H1 (cell line): Measurements from ENCODE around the gene TEX11. TPM values are rescaled to one million over a fixed set of nuclear protein-coding genes. Genes with fewer than 3 reads are reported as not detected.

Source experiments
- CTCF ChIA-PET: fragments of 300-600 bp; sonication (Branson Sonifier 250); formaldehyde crosslinking; loops from one replicate; lab custom pipeline; 2021; ENCODE audit not compliant: partially characterized antibody; lab: Charles Lee
- POLR2A ChIA-PET: fragments of 300-600 bp; sonication (Branson Sonifier 250); formaldehyde crosslinking; loops from one replicate; lab custom pipeline; 2021; ENCODE audit warnings: inconsistent platforms; ENCODE audit not compliant: partially characterized antibody; lab: Charles Lee
- DNase-seq, 2 experiments: peaks; one replicate each; pipeline versions ENCODE4 v3.0.0 to v3.0.0-alpha.2; 2010 to 2022; ENCODE audit warnings: low spot score in 2 of 2, low read depth in 1 of 2, mixed read lengths in 1 of 2
- FAIRE-seq: peaks from 2 replicates; lab custom pipeline; 2011; peaks lifted over from hg19 to GRCh38; lab: Jason Lieb, UNC
- H2AFZ ChIP-seq: 2 replicates; pipeline ENCODE4 v1.8.1; 2012; ENCODE audit warnings: low read length, inconsistent platforms
- H2AK5ac ChIP-seq: 2 replicates; pipeline ENCODE4 v1.6.1; 2013; ENCODE audit warnings: low read depth, low read length
- H2BK120ac ChIP-seq: replicated peaks from 2 replicates; pipeline ENCODE3; 2013; ENCODE audit warnings: low read depth, low read length, inconsistent platforms
- H2BK12ac ChIP-seq: 2 replicates; pipeline ENCODE4 v1.6.1; 2013; ENCODE audit warnings: low read depth, low read length
- H2BK15ac ChIP-seq: 2 replicates; pipeline ENCODE4 v1.6.1; 2013; ENCODE audit warnings: low read length
- H2BK20ac ChIP-seq: 2 replicates; pipeline ENCODE4 v1.6.1; 2013; ENCODE audit warnings: low read length
- H2BK5ac ChIP-seq: 2 replicates; pipeline ENCODE4 v1.6.1; 2013; ENCODE audit warnings: low read depth, low read length
- H3K14ac ChIP-seq: 2 replicates; pipeline ENCODE4 v1.6.1; 2013; ENCODE audit warnings: inconsistent platforms; ENCODE audit not compliant: insufficient read length
- H3K18ac ChIP-seq: 2 replicates; pipeline ENCODE4 v1.6.1; 2013; ENCODE audit warnings: low read length; ENCODE audit errors: extremely low read depth
- H3K23ac ChIP-seq: 2 replicates; pipeline ENCODE4 v1.6.1; 2013; ENCODE audit warnings: inconsistent platforms; ENCODE audit not compliant: insufficient read length
- H3K23me2 ChIP-seq: 2 replicates; pipeline ENCODE4 v1.6.1; 2013; ENCODE audit warnings: low read depth, low read length
- H3K27ac ChIP-seq: 2 replicates; pipeline ENCODE4 v1.6.1; 2011; ENCODE audit warnings: low read depth, low read length, inconsistent platforms
- H3K27me3 ChIP-seq, 4 experiments: replicated peaks in 1 of 4; 1 replicate in 1 of 4; 2 replicates in 3 of 4; pipeline versions ENCODE4 v1.6.1 to v1.8.1; 2011 to 2013; ENCODE audit warnings: low read length in 3 of 4, mild to moderate bottlenecking in 3 of 4, inconsistent platforms in 2 of 4, mixed read lengths in 2 of 4, moderate library complexity in 1 of 4; ENCODE audit not compliant: control insufficient read depth in 3 of 4, insufficient read depth in 3 of 4; ENCODE audit errors: extremely low read depth in 1 of 4
- H3K36me3 ChIP-seq, 4 experiments: 2 replicates each; pipeline versions ENCODE4 v1.6.1 to v1.8.1; 2011 to 2013; ENCODE audit warnings: mild to moderate bottlenecking in 4 of 4, low read length in 3 of 4, moderate library complexity in 2 of 4, control low read depth in 1 of 4, inconsistent platforms in 1 of 4; ENCODE audit not compliant: insufficient read depth in 4 of 4, control insufficient read depth in 2 of 4
- H3K4ac ChIP-seq: replicated peaks from 2 replicates; pipeline ENCODE3; 2013; ENCODE audit warnings: low read length, low read depth, mixed read lengths, inconsistent platforms; ENCODE audit not compliant: insufficient read length
- H3K4me1 ChIP-seq, 4 experiments: replicated peaks in 1 of 4; 1 replicate in 1 of 4; 2 replicates in 3 of 4; pipeline versions ENCODE4 v1.6.1 to v1.8.1; 2011 to 2013; ENCODE audit warnings: low read length in 3 of 4, inconsistent platforms in 2 of 4, mixed read lengths in 1 of 4; ENCODE audit not compliant: insufficient read depth in 4 of 4, control insufficient read depth in 3 of 4
- H3K4me2 ChIP-seq, 2 experiments: 2 replicates each; pipeline versions ENCODE4 v1.6.1 to v1.8.1; 2011 to 2013; ENCODE audit warnings: low read depth in 2 of 2, low read length in 2 of 2, control low read depth in 1 of 2, inconsistent platforms in 1 of 2, mild to moderate bottlenecking in 1 of 2; ENCODE audit not compliant: insufficient read depth in 1 of 2
- H3K4me3 ChIP-seq, 4 experiments: fragments of 200-600, 300-600 bp in 1 of 4; sonication (generic), shearing (Covaris generic), sonication (Bioruptor Twin) in 1 of 4; 2 replicates each; pipeline versions ENCODE4 v1.5.1 to v1.8.1; 2011 to 2016; ENCODE audit warnings: low read length in 4 of 4, low read depth in 3 of 4, control low read depth in 2 of 4, inconsistent platforms in 2 of 4, mild to moderate bottlenecking in 2 of 4, mixed read lengths in 1 of 4, moderate library complexity in 1 of 4; ENCODE audit not compliant: insufficient read depth in 2 of 4; ENCODE audit errors: extremely low read depth in 1 of 4
- H3K56ac ChIP-seq: replicated peaks from 2 replicates; pipeline ENCODE3; 2013; ENCODE audit warnings: low read depth, mild to moderate bottlenecking, mixed read lengths, low read length, inconsistent platforms; ENCODE audit not compliant: insufficient read length
- H3K79me1 ChIP-seq: 2 replicates; pipeline ENCODE4 v1.6.1; 2013; ENCODE audit warnings: low read depth, low read length, control low read depth
- H3K79me2 ChIP-seq, 2 experiments: 2 replicates each; pipeline versions ENCODE4 v1.6.1 to v1.8.1; 2012 to 2013; ENCODE audit warnings: low read length in 2 of 2, mild to moderate bottlenecking in 2 of 2, inconsistent platforms in 1 of 2; ENCODE audit not compliant: insufficient read depth in 2 of 2, control insufficient read depth in 1 of 2
- H3K9ac ChIP-seq, 4 experiments: replicated peaks in 1 of 4; 1 replicate in 1 of 4; 2 replicates in 3 of 4; pipeline versions ENCODE4 v1.6.1 to v1.8.1; 2011 to 2013; ENCODE audit warnings: low read depth in 3 of 4, low read length in 3 of 4, control low read depth in 2 of 4, mild to moderate bottlenecking in 2 of 4, moderate library complexity in 2 of 4, inconsistent platforms in 1 of 4; ENCODE audit errors: extremely low read depth in 1 of 4
- H3K9me3 ChIP-seq, 2 experiments: 2 replicates each; pipeline versions ENCODE4 v1.6.1 to v1.8.1; 2012 to 2013; ENCODE audit warnings: mild to moderate bottlenecking in 2 of 2, moderate library complexity in 2 of 2, control low read depth in 1 of 2, inconsistent platforms in 1 of 2, low read depth in 1 of 2, low read length in 1 of 2, mixed read lengths in 1 of 2; ENCODE audit not compliant: insufficient read depth in 2 of 2
- H4K20me1 ChIP-seq, 2 experiments: replicated peaks in 1 of 2; 2 replicates each; pipeline versions ENCODE3 to v1.8.1; 2011 to 2013; ENCODE audit warnings: inconsistent platforms in 2 of 2, low read length in 2 of 2, mild to moderate bottlenecking in 1 of 2; ENCODE audit not compliant: insufficient read depth in 2 of 2, control insufficient read depth in 1 of 2
- H4K5ac ChIP-seq: 2 replicates; pipeline ENCODE4 v1.6.1; 2013; ENCODE audit warnings: low read length, low read depth, mixed read lengths, inconsistent platforms; ENCODE audit not compliant: insufficient read length
- H4K8ac ChIP-seq: 2 replicates; pipeline ENCODE4 v1.8.0; 2013; ENCODE audit warnings: mild to moderate bottlenecking, moderate library complexity, low read length, inconsistent platforms; ENCODE audit not compliant: insufficient read depth; ENCODE audit errors: extremely low read depth
- H4K91ac ChIP-seq: replicated peaks from 2 replicates; pipeline ENCODE3; 2013; ENCODE audit warnings: low read length, mixed read lengths, inconsistent platforms; ENCODE audit not compliant: insufficient read length
- CBX5 ChIP-seq: fragments of 300-800, 300-1000 bp; sonication (generic); IDR thresholded peaks from 2 replicates; pipeline ENCODE4 v1.7.1; 2016; ENCODE audit warnings: antibody characterized with exemption, low read length, low read depth
- CHD1 ChIP-seq: IDR thresholded peaks from 2 replicates; pipeline ENCODE4 v1.6.1; 2012; ENCODE audit warnings: low read depth, low read length, improper control_type of control experiment
- CREB1 ChIP-seq: IDR thresholded peaks from 2 replicates; pipeline ENCODE4 v1.6.1; 2012; ENCODE audit warnings: inconsistent platforms
- EZH2 ChIP-seq: fragments of 200-600 bp; sonication (generic); IDR thresholded peaks from 2 replicates; pipeline ENCODE4 v1.7.1; 2012; ENCODE audit warnings: low read depth, mild to moderate bottlenecking, moderate library complexity, low read length, inconsistent platforms; ENCODE audit not compliant: severe bottlenecking
- GABPA ChIP-seq: IDR thresholded peaks from 2 replicates; pipeline ENCODE4 v1.6.1; 2011; ENCODE audit warnings: mild to moderate bottlenecking, low read length, moderate library complexity, borderline replicate concordance; ENCODE audit not compliant: insufficient read depth
- NRF1 ChIP-seq: IDR thresholded peaks from 2 replicates; pipeline ENCODE4 v1.6.1; 2011; ENCODE audit warnings: mild to moderate bottlenecking, low read depth, low read length, improper control_type of control experiment
- RFX5 ChIP-seq: IDR thresholded peaks from 2 replicates; pipeline ENCODE4 v1.6.1; 2011; ENCODE audit warnings: low read depth, low read length, improper control_type of control experiment, borderline replicate concordance
- TBP ChIP-seq: IDR thresholded peaks from 2 replicates; pipeline ENCODE4 v1.6.1; 2011; ENCODE audit warnings: low read depth, low read length, improper control_type of control experiment
- TEAD4 ChIP-seq: IDR thresholded peaks from 2 replicates; pipeline ENCODE4 v1.6.1; 2012; ENCODE audit warnings: low read depth, low read length, inconsistent platforms, mixed read lengths
- USF2 ChIP-seq: IDR thresholded peaks from 2 replicates; pipeline ENCODE4 v1.6.1; 2011; ENCODE audit warnings: low read length, improper control_type of control experiment
- WGBS, 2 experiments: shearing (Covaris generic) in 1 of 2; methylation state at CpG; one replicate each; pipeline versions ENCODE4 v1.1.6 to v1.1.7; 2013 to 2015; ENCODE audit warnings: low lambda C conversion rate in 2 of 2, mixed read lengths in 2 of 2, inconsistent platforms in 1 of 2, low coverage in 1 of 2, missing lambda C conversion rate in 1 of 2; ENCODE audit not compliant: insufficient replicate concordance in 2 of 2, insufficient coverage in 1 of 2, insufficient read length in 1 of 2; ENCODE audit errors: extremely low coverage in 1 of 2, missing lambda C conversion rate in 1 of 2; 5-methylcytosine and 5-hydroxymethylcytosine counted together
- polyA plus RNA-seq, 7 experiments: library from polyadenylated mRNA; depleted of rRNA in 3 of 7; stranded (reverse) in 5 of 7; unstranded in 2 of 7; fragments of >200 nt in 5 of 7; fragments of 200-250 nt in 2 of 7; gene quantifications; 1 replicate in 5 of 7; 2 replicates in 1 of 7; 4 replicates in 1 of 7; pipeline versions ENCODE4 v1.2.1 to v1.2.3, GENCODE V29; 2011 to 2013; ENCODE audit warnings: missing spikeins in 2 of 7, mixed read lengths in 2 of 7
- total RNA-seq: library from RNA; stranded (reverse); fragmentation: NEBNext Ultra II Directional; extraction: Animal tissue kit (Norgen Biotek cat#: 25700); gene quantifications from 2 replicates; pipeline ENCODE4 v1.2.1, GENCODE V29; 2021

TEX11 gene
- total and polyA plus RNA-seq, 2 of the 8 experiments (the other 6 are each of a cell fraction or from before 2014, with no cell fraction given), result 0.11 to 0.74 TPM

- CTCF ChIA-PET, result interaction anchor here (1.4 kb wide), 1 partner anchor 201 kb away, joined by 3 read pairs; no protein-coding TSS in a partner anchor
- H2BK15ac ChIP-seq, result no peak overlapping the region
- 80% methylated on average over 2 of the region's 2 CpGs; no CpG with 5 or more reads in 1 of the 2 experiments for WGBS, 2 experiments
- H3K14ac ChIP-seq, result no peak overlapping the region
- H4K5ac ChIP-seq, result no peak overlapping the region
- H4K8ac ChIP-seq, result no peak overlapping the region
- POLR2A ChIA-PET, result no interaction called here
- 0 out of 7 replicates have a peak, but pooled peaks cover 0 to 2% (median 0%) of the 10 kb centered on the region in 4 experiments for H3K4me1 ChIP-seq
- DNase-seq (no peak), FAIRE-seq (no peak)
- no peaks in the 10 kb centered on the region for H3K79me1 ChIP-seq
- H3K23ac ChIP-seq, result no peak overlapping the region
- no peak overlapping the region for H2BK120ac ChIP-seq
- H3K4me2 ChIP-seq, result no peak overlapping the region
- H3K4me3 ChIP-seq, result no peak overlapping the region
- no peak overlapping the region for H3K4ac ChIP-seq
- H3K56ac ChIP-seq, result no peak overlapping the region
- no peak overlapping the region for H2BK12ac ChIP-seq
- H2BK5ac ChIP-seq, result no peak overlapping the region
- H4K91ac ChIP-seq, result no peak overlapping the region
- no peak overlapping the region for H2AK5ac ChIP-seq
- no peak overlapping the region for H3K18ac ChIP-seq
- no peak overlapping the region for H3K27ac ChIP-seq
- no peaks in the 10 kb centered on the region for H3K79me2 ChIP-seq
- H3K9ac ChIP-seq, result no peak overlapping the region
- H3K36me3 ChIP-seq, result no peaks in the 10 kb centered on the region
- H3K27me3 ChIP-seq, result no peaks in the 10 kb centered on the region
- H4K20me1 ChIP-seq, result no peaks in the 10 kb centered on the region
- no peaks in the 10 kb centered on the region for H3K9me3 ChIP-seq
- no peak overlapping the region for H2BK20ac ChIP-seq
- H2AFZ ChIP-seq, result no peak overlapping the region
- H3K23me2 ChIP-seq, result no peaks in the 10 kb centered on the region
- TF ChIP-seq EZH2 (no peak), TEAD4 (no peak), CREB1 (no peak), TBP (no peak), CHD1 (no peak), CBX5 (no peak), NRF1 (no peak), RFX5 (no peak), USF2 (no peak), GABPA (no peak)
Observed at GRCh38 chrX:70754169-70754848, 154.2 kb downstream of the TEX11 start.
